GM23338 (cell line): ENCODE results near the gene RAI14. TPM values are rescaled to one million over a fixed set of nuclear protein-coding genes. Genes with fewer than 3 reads are reported as not detected.

ENCODE experiments used
- ATAC-seq: fragments of 200-7000 bp; cut with Tn5 transposase; 3 replicates; pipeline ENCODE4 v1.9.1; 2020
- DNase-seq: peaks from one replicate; pipeline ENCODE4 v3.0.0-alpha.2; 2015; ENCODE audit warnings: low spot score
- H2AFZ ChIP-seq: fragments of 200-600 bp; sonication (generic); 2 replicates; pipeline ENCODE4 v1.8.0; 2016; ENCODE audit warnings: antibody characterized with exemption, mild to moderate bottlenecking, moderate library complexity
- H3F3A ChIP-seq: fragments of 200-600 bp; sonication (generic); replicated peaks from 2 replicates; pipeline ENCODE4 v1.8.0; 2017; ENCODE audit warnings: antibody characterized with exemption, mixed run types, low read depth
- H3K27ac ChIP-seq: fragments of 200-600 bp; sonication (generic); 2 replicates; pipeline ENCODE4 v1.6.1; 2016; ENCODE audit warnings: low read depth
- H3K27me3 ChIP-seq: fragments of 200-600 bp; sonication (generic); 2 replicates; pipeline ENCODE4 v1.8.0; 2016; ENCODE audit warnings: mild to moderate bottlenecking, mixed run types, moderate library complexity; ENCODE audit not compliant: insufficient read depth
- H3K36me3 ChIP-seq: fragments of 200-600 bp; sonication (generic); 2 replicates; pipeline ENCODE4 v1.8.0; 2016; ENCODE audit warnings: mild to moderate bottlenecking; ENCODE audit not compliant: insufficient read depth
- H3K4me1 ChIP-seq: fragments of 200-600 bp; sonication (generic); 2 replicates; pipeline ENCODE4 v1.8.0; 2016; ENCODE audit warnings: mild to moderate bottlenecking, moderate library complexity; ENCODE audit not compliant: insufficient read depth
- H3K4me2 ChIP-seq: fragments of 200-600 bp; sonication (generic); 2 replicates; pipeline ENCODE4 v1.7.1; 2017; ENCODE audit warnings: mixed run types
- H3K4me3 ChIP-seq: fragments of 200-600 bp; sonication (generic); 2 replicates; pipeline ENCODE4 v1.6.1; 2016; ENCODE audit warnings: mixed run types
- H3K79me2 ChIP-seq: fragments of 200-600 bp; sonication (generic); replicated peaks from 2 replicates; pipeline ENCODE4 v1.8.0; 2017; ENCODE audit warnings: mild to moderate bottlenecking; ENCODE audit not compliant: insufficient read depth
- H3K9me2 ChIP-seq: fragments of 200-600 bp; sonication (generic); 2 replicates; pipeline ENCODE4 v1.8.0; 2017; ENCODE audit not compliant: insufficient read depth
- H4K20me1 ChIP-seq: fragments of 200-600 bp; sonication (generic); replicated peaks from 2 replicates; pipeline ENCODE4 v1.8.0; 2017; ENCODE audit warnings: mild to moderate bottlenecking; ENCODE audit not compliant: insufficient read depth
- H3K27ac Mint-ChIP-seq: 2 replicates; pipeline ENCODE4 v1.8.0; 2020; ENCODE audit warnings: inconsistent platforms, mild to moderate bottlenecking, moderate library complexity, mixed read lengths
- H3K27me3 Mint-ChIP-seq: 3 replicates; pipeline ENCODE4 v1.8.0; 2022; ENCODE audit warnings: low read depth, mild to moderate bottlenecking, moderate library complexity, mixed read lengths, inconsistent platforms; ENCODE audit not compliant: insufficient read depth, poor library complexity
- H3K36me3 Mint-ChIP-seq: 3 replicates; pipeline ENCODE4 v1.8.0; 2021; ENCODE audit warnings: low read depth, mild to moderate bottlenecking, inconsistent platforms, moderate library complexity, mixed read lengths
- H3K4me1 Mint-ChIP-seq: 3 replicates; pipeline ENCODE4 v1.8.0; 2020; ENCODE audit warnings: mild to moderate bottlenecking, inconsistent platforms, mixed read lengths
- H3K4me3 Mint-ChIP-seq: 3 replicates; pipeline ENCODE4 v1.8.0; 2021; ENCODE audit warnings: moderate library complexity, mild to moderate bottlenecking, inconsistent platforms, mixed read lengths
- H3K9me3 Mint-ChIP-seq: 3 replicates; pipeline ENCODE4 v1.8.0; 2020; ENCODE audit warnings: moderate library complexity, mild to moderate bottlenecking, inconsistent platforms, mixed read lengths
- CREB1 ChIP-seq: fragments of 250-450 bp; sonication (Bioruptor Pico); IDR thresholded peaks from 2 replicates; pipeline ENCODE4 v1.5.0; 2020; ENCODE audit warnings: low read depth, mild to moderate bottlenecking, moderate library complexity
- JUNB ChIP-seq: IDR thresholded peaks from one replicate; pipeline ENCODE4 v1.6.1; 2016; ENCODE audit warnings: antibody characterized with exemption; ENCODE audit not compliant: unreplicated experiment
- NANOG ChIP-seq: IDR thresholded peaks from 2 replicates; pipeline ENCODE4 v1.6.1; 2016; ENCODE audit warnings: antibody characterized with exemption, borderline replicate concordance
- ZNF114 ChIP-seq: fragments of 250-450 bp; sonication (Bioruptor Pico); IDR thresholded peaks from 2 replicates; pipeline ENCODE4 v1.5.0; 2020; ENCODE audit warnings: mild to moderate bottlenecking, moderate library complexity
- polyA plus RNA-seq: library from polyadenylated mRNA; unstranded; fragments of >200 nt; fragmentation: Nextera tagmentation; extraction: Ambion mirVana; gene quantifications from 2 replicates; pipeline ENCODE4 v1.2.1, GENCODE V29; 2016
- total RNA-seq: library from RNA; depleted of rRNA; stranded (reverse); fragments of >200 nt; shearing (Covaris generic); gene quantifications from 2 replicates; pipeline ENCODE4 v1.2.3, GENCODE V29; 2014
- TF ChIP-seq, protein P1 (sequence below): IDR thresholded peaks from 2 replicates; pipeline ENCODE4 v1.6.1; 2016; ENCODE audit warnings: antibody characterized with exemption
- TF ChIP-seq, protein P2 (sequence below): fragments of 250-450 bp; sonication (Bioruptor Pico); IDR thresholded peaks from 2 replicates; pipeline ENCODE4 v1.5.0; 2020; ENCODE audit warnings: mild to moderate bottlenecking, moderate library complexity
- TF ChIP-seq, protein P3 (sequence below): IDR thresholded peaks from one replicate; pipeline ENCODE4 v1.6.1; 2018; ENCODE audit warnings: antibody characterized with exemption; ENCODE audit not compliant: unreplicated experiment

Gene RAI14
- total and polyA plus RNA-seq, 2 experiments from 2014 or later: 58.8 to 95.8 TPM

DNA sequence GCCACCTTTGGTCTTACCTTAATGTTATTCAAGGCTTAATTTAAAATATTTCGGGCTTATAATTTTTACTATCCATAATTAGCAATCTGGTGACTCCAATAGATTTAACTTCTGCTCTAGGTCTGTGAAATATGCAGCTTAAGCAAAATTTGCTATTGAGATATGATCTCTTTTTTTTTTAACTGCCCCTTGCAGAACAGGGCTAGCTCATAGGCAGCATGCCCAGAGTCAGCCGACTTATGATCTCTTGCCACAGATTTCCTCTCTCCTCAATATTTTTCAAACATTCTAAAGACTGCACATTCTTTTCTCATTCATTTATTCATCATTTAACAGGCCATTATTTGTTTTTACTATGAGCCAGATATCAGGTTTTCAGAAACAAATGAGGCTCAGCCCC is 187.4 kb downstream of the RAI14 start:
- no peak for ATAC-seq

DNA sequence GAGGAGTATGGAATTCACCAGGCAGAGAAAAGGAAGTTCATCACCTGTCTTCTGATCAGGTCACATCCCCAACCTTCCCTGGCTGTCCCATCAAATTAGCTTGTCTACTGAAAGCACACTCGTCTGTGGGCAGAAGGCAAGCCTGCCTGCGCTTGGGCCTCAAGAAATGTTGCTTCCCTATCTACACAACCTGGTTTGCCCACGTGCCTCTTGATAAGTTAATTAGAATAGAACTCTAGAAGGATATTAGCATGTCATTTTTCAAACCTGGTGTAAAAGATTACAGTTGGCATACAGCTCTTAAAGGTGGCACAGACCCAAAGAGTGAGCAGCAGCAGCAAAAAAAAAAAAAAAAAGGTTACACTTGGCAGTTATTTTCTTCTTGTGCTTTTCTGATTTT is 188.0 kb downstream of the RAI14 start:
- Histone ChIP-seq H3K79me2 (no peaks in the 10 kb centered on the region), H3F3A (peaks cover 3% of the 10 kb centered on the region; the same call in 1 of the 2 replicates), H3K36me3 (no peaks in the 10 kb centered on the region), H2AFZ (no peak overlapping the region), H3K27me3 (no peaks in the 10 kb centered on the region), H3K9me2 (no peaks in the 10 kb centered on the region), H3K4me2 (no peak overlapping the region), H3K27ac (no peak overlapping the region), H4K20me1 (no peaks in the 10 kb centered on the region), H3K4me1 (peaks cover 9% of the 10 kb centered on the region; the same call in 1 of the 2 replicates), H3K4me3 (no peak overlapping the region)
- H3K4me3 Mint-ChIP-seq: no peak overlapping the region
- peaks cover 27% of the 10 kb centered on the region; the same call in 2 of the 3 replicates for H3K36me3 Mint-ChIP-seq
- H3K4me1 Mint-ChIP-seq: peaks cover 19% of the 10 kb centered on the region
- peaks cover 5% of the 10 kb centered on the region for H3K27me3 Mint-ChIP-seq
- DNase-seq (no peak), ATAC-seq (no peak)
- no peak overlapping the region for H3K27ac Mint-ChIP-seq
- H3K9me3 Mint-ChIP-seq: peaks cover 4% of the 10 kb centered on the region
- TF ChIP-seq, protein P1, sequence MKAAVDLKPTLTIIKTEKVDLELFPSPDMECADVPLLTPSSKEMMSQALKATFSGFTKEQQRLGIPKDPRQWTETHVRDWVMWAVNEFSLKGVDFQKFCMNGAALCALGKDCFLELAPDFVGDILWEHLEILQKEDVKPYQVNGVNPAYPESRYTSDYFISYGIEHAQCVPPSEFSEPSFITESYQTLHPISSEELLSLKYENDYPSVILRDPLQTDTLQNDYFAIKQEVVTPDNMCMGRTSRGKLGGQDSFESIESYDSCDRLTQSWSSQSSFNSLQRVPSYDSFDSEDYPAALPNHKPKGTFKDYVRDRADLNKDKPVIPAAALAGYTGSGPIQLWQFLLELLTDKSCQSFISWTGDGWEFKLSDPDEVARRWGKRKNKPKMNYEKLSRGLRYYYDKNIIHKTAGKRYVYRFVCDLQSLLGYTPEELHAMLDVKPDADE: no peak
- no peak for TF ChIP-seq JUNB
- TF ChIP-seq, protein P2, sequence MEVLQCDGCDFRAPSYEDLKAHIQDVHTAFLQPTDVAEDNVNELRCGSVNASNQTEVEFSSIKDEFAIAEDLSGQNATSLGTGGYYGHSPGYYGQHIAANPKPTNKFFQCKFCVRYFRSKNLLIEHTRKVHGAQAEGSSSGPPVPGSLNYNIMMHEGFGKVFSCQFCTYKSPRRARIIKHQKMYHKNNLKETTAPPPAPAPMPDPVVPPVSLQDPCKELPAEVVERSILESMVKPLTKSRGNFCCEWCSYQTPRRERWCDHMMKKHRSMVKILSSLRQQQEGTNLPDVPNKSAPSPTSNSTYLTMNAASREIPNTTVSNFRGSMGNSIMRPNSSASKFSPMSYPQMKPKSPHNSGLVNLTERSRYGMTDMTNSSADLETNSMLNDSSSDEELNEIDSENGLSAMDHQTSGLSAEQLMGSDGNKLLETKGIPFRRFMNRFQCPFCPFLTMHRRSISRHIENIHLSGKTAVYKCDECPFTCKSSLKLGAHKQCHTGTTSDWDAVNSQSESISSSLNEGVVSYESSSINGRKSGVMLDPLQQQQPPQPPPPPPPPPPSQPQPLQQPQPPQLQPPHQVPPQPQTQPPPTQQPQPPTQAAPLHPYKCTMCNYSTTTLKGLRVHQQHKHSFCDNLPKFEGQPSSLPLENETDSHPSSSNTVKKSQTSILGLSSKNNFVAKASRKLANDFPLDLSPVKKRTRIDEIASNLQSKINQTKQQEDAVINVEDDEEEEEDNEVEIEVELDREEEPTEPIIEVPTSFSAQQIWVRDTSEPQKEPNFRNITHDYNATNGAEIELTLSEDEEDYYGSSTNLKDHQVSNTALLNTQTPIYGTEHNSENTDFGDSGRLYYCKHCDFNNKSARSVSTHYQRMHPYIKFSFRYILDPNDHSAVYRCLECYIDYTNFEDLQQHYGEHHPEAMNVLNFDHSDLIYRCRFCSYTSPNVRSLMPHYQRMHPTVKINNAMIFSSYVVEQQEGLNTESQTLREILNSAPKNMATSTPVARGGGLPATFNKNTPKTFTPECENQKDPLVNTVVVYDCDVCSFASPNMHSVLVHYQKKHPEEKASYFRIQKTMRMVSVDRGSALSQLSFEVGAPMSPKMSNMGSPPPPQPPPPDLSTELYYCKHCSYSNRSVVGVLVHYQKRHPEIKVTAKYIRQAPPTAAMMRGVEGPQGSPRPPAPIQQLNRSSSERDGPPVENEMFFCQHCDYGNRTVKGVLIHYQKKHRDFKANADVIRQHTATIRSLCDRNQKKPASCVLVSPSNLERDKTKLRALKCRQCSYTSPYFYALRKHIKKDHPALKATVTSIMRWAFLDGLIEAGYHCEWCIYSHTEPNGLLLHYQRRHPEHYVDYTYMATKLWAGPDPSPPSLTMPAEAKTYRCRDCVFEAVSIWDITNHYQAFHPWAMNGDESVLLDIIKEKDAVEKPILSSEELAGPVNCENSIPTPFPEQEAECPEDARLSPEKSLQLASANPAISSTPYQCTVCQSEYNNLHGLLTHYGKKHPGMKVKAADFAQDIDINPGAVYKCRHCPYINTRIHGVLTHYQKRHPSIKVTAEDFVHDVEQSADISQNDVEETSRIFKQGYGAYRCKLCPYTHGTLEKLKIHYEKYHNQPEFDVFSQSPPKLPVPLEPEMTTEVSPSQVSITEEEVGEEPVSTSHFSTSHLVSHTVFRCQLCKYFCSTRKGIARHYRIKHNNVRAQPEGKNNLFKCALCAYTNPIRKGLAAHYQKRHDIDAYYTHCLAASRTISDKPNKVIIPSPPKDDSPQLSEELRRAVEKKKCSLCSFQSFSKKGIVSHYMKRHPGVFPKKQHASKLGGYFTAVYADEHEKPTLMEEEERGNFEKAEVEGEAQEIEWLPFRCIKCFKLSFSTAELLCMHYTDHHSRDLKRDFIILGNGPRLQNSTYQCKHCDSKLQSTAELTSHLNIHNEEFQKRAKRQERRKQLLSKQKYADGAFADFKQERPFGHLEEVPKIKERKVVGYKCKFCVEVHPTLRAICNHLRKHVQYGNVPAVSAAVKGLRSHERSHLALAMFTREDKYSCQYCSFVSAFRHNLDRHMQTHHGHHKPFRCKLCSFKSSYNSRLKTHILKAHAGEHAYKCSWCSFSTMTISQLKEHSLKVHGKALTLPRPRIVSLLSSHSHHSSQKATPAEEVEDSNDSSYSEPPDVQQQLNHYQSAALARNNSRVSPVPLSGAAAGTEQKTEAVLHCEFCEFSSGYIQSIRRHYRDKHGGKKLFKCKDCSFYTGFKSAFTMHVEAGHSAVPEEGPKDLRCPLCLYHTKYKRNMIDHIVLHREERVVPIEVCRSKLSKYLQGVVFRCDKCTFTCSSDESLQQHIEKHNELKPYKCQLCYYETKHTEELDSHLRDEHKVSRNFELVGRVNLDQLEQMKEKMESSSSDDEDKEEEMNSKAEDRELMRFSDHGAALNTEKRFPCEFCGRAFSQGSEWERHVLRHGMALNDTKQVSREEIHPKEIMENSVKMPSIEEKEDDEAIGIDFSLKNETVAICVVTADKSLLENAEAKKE (CRISPR knock-in tag): no peak
- no peak for TF ChIP-seq ZNF114
- TF ChIP-seq NANOG: no peak

More for the DNA sequence above, 187.4 kb downstream of the RAI14 start:
- no peaks in the 10 kb centered on the region for H4K20me1 ChIP-seq
- peaks cover 5% of the 10 kb centered on the region for H3K27me3 Mint-ChIP-seq
- H3K79me2 ChIP-seq: no peaks in the 10 kb centered on the region
- H3K4me2 ChIP-seq: no peak overlapping the region
- H3K9me3 Mint-ChIP-seq: peaks cover 4% of the 10 kb centered on the region
- H3K4me1 Mint-ChIP-seq: peaks cover 19% of the 10 kb centered on the region
- DNase-seq: no peak
- no peak overlapping the region for H3K4me3 ChIP-seq
- H3K4me1 ChIP-seq: peaks cover 9% of the 10 kb centered on the region; the same call in 1 of the 2 replicates
- no peak overlapping the region for H3K4me3 Mint-ChIP-seq
- H3F3A ChIP-seq: peaks cover 3% of the 10 kb centered on the region; the same call in 1 of the 2 replicates
- TF ChIP-seq, protein P3, sequence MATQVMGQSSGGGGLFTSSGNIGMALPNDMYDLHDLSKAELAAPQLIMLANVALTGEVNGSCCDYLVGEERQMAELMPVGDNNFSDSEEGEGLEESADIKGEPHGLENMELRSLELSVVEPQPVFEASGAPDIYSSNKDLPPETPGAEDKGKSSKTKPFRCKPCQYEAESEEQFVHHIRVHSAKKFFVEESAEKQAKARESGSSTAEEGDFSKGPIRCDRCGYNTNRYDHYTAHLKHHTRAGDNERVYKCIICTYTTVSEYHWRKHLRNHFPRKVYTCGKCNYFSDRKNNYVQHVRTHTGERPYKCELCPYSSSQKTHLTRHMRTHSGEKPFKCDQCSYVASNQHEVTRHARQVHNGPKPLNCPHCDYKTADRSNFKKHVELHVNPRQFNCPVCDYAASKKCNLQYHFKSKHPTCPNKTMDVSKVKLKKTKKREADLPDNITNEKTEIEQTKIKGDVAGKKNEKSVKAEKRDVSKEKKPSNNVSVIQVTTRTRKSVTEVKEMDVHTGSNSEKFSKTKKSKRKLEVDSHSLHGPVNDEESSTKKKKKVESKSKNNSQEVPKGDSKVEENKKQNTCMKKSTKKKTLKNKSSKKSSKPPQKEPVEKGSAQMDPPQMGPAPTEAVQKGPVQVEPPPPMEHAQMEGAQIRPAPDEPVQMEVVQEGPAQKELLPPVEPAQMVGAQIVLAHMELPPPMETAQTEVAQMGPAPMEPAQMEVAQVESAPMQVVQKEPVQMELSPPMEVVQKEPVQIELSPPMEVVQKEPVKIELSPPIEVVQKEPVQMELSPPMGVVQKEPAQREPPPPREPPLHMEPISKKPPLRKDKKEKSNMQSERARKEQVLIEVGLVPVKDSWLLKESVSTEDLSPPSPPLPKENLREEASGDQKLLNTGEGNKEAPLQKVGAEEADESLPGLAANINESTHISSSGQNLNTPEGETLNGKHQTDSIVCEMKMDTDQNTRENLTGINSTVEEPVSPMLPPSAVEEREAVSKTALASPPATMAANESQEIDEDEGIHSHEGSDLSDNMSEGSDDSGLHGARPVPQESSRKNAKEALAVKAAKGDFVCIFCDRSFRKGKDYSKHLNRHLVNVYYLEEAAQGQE: no peak
- no peak for TF ChIP-seq JUNB
- no peak for TF ChIP-seq CREB1 (CRISPR knock-in tag)
- no peak for TF ChIP-seq NANOG
- no peak for TF ChIP-seq ZNF114
- H3K36me3 Mint-ChIP-seq: peaks cover 27% of the 10 kb centered on the region; the same call in 2 of the 3 replicates
- H3K27me3 ChIP-seq: no peaks in the 10 kb centered on the region
- H3K9me2 ChIP-seq: no peaks in the 10 kb centered on the region
- H2AFZ ChIP-seq: no peak overlapping the region
- no peak overlapping the region for H3K27ac ChIP-seq
- H3K27ac Mint-ChIP-seq: no peak overlapping the region
- no peaks in the 10 kb centered on the region for H3K36me3 ChIP-seq
